ENCODE results near the gene MED13L.

DNA sequence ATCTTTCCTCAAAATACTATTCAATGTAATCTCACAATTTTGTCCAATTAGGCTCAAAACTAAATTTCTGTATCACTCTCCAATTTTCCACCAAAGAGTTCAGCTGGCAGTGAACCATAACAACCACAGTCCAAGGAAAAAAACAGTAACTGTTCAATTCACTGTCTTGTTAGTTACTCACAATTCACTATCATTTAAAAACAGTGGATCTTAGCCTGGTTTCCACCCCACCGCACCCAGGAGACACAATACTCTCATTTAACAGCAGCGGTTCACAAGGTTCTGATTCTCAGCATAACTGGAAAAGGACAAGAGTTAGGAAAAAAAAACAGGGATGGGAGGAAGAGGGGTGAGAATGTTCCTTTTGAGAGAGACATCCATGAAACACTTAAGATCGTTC, 40.5 kb downstream of the MED13L start:
- TF ChIP-seq, protein P1, sequence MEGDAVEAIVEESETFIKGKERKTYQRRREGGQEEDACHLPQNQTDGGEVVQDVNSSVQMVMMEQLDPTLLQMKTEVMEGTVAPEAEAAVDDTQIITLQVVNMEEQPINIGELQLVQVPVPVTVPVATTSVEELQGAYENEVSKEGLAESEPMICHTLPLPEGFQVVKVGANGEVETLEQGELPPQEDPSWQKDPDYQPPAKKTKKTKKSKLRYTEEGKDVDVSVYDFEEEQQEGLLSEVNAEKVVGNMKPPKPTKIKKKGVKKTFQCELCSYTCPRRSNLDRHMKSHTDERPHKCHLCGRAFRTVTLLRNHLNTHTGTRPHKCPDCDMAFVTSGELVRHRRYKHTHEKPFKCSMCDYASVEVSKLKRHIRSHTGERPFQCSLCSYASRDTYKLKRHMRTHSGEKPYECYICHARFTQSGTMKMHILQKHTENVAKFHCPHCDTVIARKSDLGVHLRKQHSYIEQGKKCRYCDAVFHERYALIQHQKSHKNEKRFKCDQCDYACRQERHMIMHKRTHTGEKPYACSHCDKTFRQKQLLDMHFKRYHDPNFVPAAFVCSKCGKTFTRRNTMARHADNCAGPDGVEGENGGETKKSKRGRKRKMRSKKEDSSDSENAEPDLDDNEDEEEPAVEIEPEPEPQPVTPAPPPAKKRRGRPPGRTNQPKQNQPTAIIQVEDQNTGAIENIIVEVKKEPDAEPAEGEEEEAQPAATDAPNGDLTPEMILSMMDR (IDR thresholded peaks at IDR 0.05) = no peak
- no peak for TF ChIP-seq POLR2AphosphoS5 (IDR thresholded peaks at IDR 0.05)
